Mesothelial cell of epicardium (in vitro differentiated cells): ENCODE measurements around the gene TMEM62. TPM values are rescaled to one million over a fixed set of nuclear protein-coding genes. Genes with fewer than 3 reads are reported as not detected.

ENCODE experiments used
- DNase-seq, 2 experiments: peaks; one replicate each; pipeline ENCODE4 v3.0.0; 2021; ENCODE audit warnings: low spot score in 2 of 2; ENCODE audit not compliant: unreplicated experiment in 2 of 2
- H3K27ac Mint-ChIP-seq: 2 replicates; pipeline ENCODE4 v1.8.0; 2021; ENCODE audit warnings: mixed read lengths
- H3K27me3 Mint-ChIP-seq: 2 replicates; pipeline ENCODE4 v1.8.0; 2021; ENCODE audit warnings: low read depth, mixed read lengths
- H3K36me3 Mint-ChIP-seq: 2 replicates; pipeline ENCODE4 v1.8.0; 2021; ENCODE audit warnings: mixed read lengths
- H3K4me1 Mint-ChIP-seq: 2 replicates; pipeline ENCODE4 v1.8.0; 2021; ENCODE audit warnings: mixed read lengths
- H3K4me3 Mint-ChIP-seq: 2 replicates; pipeline ENCODE4 v1.8.0; 2021; ENCODE audit warnings: mild to moderate bottlenecking, moderate library complexity, mixed read lengths
- H3K9me3 Mint-ChIP-seq: 2 replicates; pipeline ENCODE4 v1.8.0; 2021; ENCODE audit warnings: mixed read lengths
- CTCF ChIP-seq: fragments of 200-600 bp; sonication (generic); IDR thresholded peaks from one replicate; pipeline ENCODE4 v1.5.0; 2021; ENCODE audit warnings: antibody characterized with exemption; ENCODE audit not compliant: unreplicated experiment
- total RNA-seq: library from RNA; stranded (reverse); gene quantifications from 3 replicates; pipeline ENCODE4 v1.2.1, GENCODE V29; 2021

The TMEM62 gene
- total RNA-seq, 1 donor from 2014 or later, result 13.4 TPM

- Mint-ChIP-seq H3K27ac (no peak overlapping the region), H3K4me1 (no peaks in the 10 kb centered on the region), H3K4me3 (no peak overlapping the region), H3K36me3 (no peaks in the 10 kb centered on the region), H3K27me3 (peaks cover 38% of the 10 kb centered on the region), H3K9me3 (peaks cover 3% of the 10 kb centered on the region)
- TF ChIP-seq CTCF, result no peak
- DNase-seq, result no peak
These were observed 78.9 kb downstream of the TMEM62 start for GRCh38 chr15:43212299-43212698.

GRCh38 chr15:43212951-43213350, 79.6 kb downstream of the TMEM62 start:
- Mint-ChIP-seq H3K9me3 (peaks cover 3% of the 10 kb centered on the region), H3K4me1 (no peaks in the 10 kb centered on the region), H3K4me3 (no peak overlapping the region), H3K27ac (no peak overlapping the region), H3K36me3 (no peaks in the 10 kb centered on the region), H3K27me3 (peaks cover 32% of the 10 kb centered on the region)
- DNase-seq, result no peak
- TF ChIP-seq CTCF, result no peak

GRCh38 chr15:43213466-43213865, 80.1 kb downstream of the TMEM62 start:
- Mint-ChIP-seq H3K27me3 (peaks cover 27% of the 10 kb centered on the region), H3K4me1 (no peaks in the 10 kb centered on the region), H3K4me3 (no peak overlapping the region), H3K36me3 (no peaks in the 10 kb centered on the region), H3K27ac (no peak overlapping the region), H3K9me3 (peaks cover 3% of the 10 kb centered on the region)
- no peak for TF ChIP-seq CTCF
- no peak for DNase-seq

GRCh38 chr15:43214169-43214568, 80.8 kb downstream of the TMEM62 start:
- H3K4me1 Mint-ChIP-seq, result peaks cover 1% of the 10 kb centered on the region
- H3K36me3 Mint-ChIP-seq, result no peaks in the 10 kb centered on the region
- peaks cover 3% of the 10 kb centered on the region for H3K9me3 Mint-ChIP-seq
- DNase-seq, result no peak
- H3K4me3 Mint-ChIP-seq, result no peak overlapping the region
- H3K27me3 Mint-ChIP-seq, result peaks cover 20% of the 10 kb centered on the region
- no peak overlapping the region for H3K27ac Mint-ChIP-seq
- TF ChIP-seq CTCF, result no peak

GRCh38 chr15:43214592-43215295, 81.4 kb downstream of the TMEM62 start:
- Mint-ChIP-seq H3K9me3 (peaks cover 3% of the 10 kb centered on the region), H3K27me3 (peaks cover 14% of the 10 kb centered on the region), H3K4me3 (no peak overlapping the region), H3K27ac (no peak overlapping the region), H3K36me3 (no peaks in the 10 kb centered on the region), H3K4me1 (peaks cover 1% of the 10 kb centered on the region)
- TF ChIP-seq CTCF, result no peak
- no peak for DNase-seq
